Measurements from ENCODE around the gene CGB5.

The CGB5 gene

DNA sequence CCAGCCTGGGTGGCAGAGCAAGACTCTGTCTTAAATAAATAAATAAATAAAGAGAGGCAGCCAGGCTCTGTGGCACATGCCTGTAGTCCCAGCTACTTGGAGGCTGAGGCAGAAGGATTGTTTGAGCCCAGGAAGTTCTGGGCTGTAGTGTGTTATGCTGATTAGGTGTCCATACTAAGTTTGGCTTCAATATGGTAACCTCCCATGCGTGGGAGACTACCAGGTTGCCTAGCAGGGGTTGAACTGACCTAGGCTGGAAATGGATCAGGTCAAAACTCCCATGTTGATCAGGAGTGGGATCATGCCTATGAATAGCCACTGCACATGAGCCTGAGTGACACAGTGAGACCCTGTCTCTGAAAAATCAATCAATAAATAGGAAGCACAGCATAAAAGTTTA is 37.6 kb downstream of the CGB5 start:
- no peak overlapping the region for H3K27ac ChIP-seq
- no peak overlapping the region for H3K4me3 ChIP-seq

- H3K4me3 ChIP-seq, result peak overlapping the region in 6 of 7 experiments; percentile 71 to 90 (median 82)
- H3K27ac ChIP-seq, result peak overlapping the region in 20 of 21 experiments; percentile 83 to 99 (median 93)
These were observed 40.8 kb downstream of the CGB5 start for GRCh38 chr19:49084206-49085019.

GRCh38 chr19:49085020-49085867 is 41.6 kb downstream of the CGB5 start, which contains the start of gene SNRNP70:
Gene SNRNP70 (plus strand): TSS chr19:49085451. CDS start chr19:49086415, 964 bp downstream.
- H3K27ac ChIP-seq, result peak within 1 kb of the TSS; percentile 49 to 99 (median 93)
- H3K4me3 ChIP-seq, result peak within 1 kb of the TSS; percentile 71 to 91 (median 82)

GRCh38 chr19:49085868-49086232 is 42.2 kb downstream of the CGB5 start:
- Histone ChIP-seq H3K4me3 (peak overlapping the region; percentile 71 to 91 (median 82)), H3K27ac (peak overlapping the region; percentile 49 to 99 (median 93))

- Histone ChIP-seq H3K27ac (peak overlapping the region in 17 of 21 experiments; percentile 0 to 99 (median 93)), H3K4me3 (peak overlapping the region; percentile 71 to 91 (median 82))
These were observed 42.6 kb downstream of the CGB5 start for GRCh38 chr19:49086296-49086695.

GRCh38 chr19:49091391-49092038 is 47.9 kb downstream of the CGB5 start:
- no peak overlapping the region for H3K4me3 ChIP-seq
- no peak overlapping the region for H3K27ac ChIP-seq

DNA sequence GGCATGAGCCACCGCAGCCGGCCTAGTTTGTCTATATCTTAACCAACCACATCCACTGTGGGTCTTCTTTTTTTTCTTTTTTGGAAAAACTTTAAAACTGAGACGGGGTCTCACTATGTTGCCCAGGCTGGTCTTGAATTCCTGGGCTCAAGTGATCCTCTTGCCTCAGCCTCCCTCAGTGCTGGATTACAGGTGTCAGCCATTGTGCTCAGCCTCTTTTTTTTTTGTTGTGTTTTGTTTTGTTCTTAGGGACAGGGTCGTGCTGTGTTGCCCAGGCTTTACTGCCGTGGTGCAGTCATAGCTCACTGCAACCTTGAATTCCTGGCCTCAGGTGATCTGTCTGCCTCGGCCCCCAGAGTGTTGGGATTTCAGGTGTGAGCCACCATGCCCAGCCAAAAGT is 49.0 kb downstream of the CGB5 start:
- Histone ChIP-seq H3K4me3 (no peak overlapping the region), H3K27ac (no peak overlapping the region)
